IMR-90 (cell line): Measurements from ENCODE around the gene TTC23. TPM values are rescaled to one million over a fixed set of nuclear protein-coding genes. Genes with fewer than 3 reads are reported as not detected.

Experiments used
- ATAC-seq: fragments of 200-7000 bp; cut with Tn5 transposase; 2 replicates; pipeline ENCODE4 v1.9.1; 2020; ENCODE audit warnings: low read depth, mild to moderate bottlenecking, moderate library complexity
- BruUV-seq: library from RNA; stranded (reverse); fragments of 400-500 nt; replicated peaks from 2 replicates; lab custom pipeline; 2021; lab: Mats Ljungman, UMichigan
- CTCF ChIA-PET: fragments of 300-600 bp; formaldehyde crosslinking; extraction: SDS; loops from one replicate; lab custom pipeline; 2021; ENCODE audit warnings: antibody characterized with exemption; lab: Yijun Ruan, JAX
- POLR2A ChIA-PET: fragments of 300-600 bp; sonication (Branson Sonifier 250); formaldehyde crosslinking; loops from one replicate; lab custom pipeline; 2022; ENCODE audit warnings: antibody characterized with exemption; ENCODE audit not compliant: unreplicated experiment; lab: Charles Lee
- DNase-seq: peaks from one replicate; pipeline ENCODE4 v3.0.0; 2013
- H2AFZ ChIP-seq: replicated peaks from 2 replicates; pipeline ENCODE3; 2013; ENCODE audit warnings: low read length, mild to moderate bottlenecking; ENCODE audit not compliant: poor library complexity
- H2AK5ac ChIP-seq: 2 replicates; pipeline ENCODE4 v1.6.1; 2013; ENCODE audit warnings: low read depth, low read length, inconsistent platforms
- H2AK9ac ChIP-seq: replicated peaks from 2 replicates; pipeline ENCODE3; 2013; ENCODE audit warnings: mild to moderate bottlenecking, low read depth, low read length, moderate library complexity; ENCODE audit not compliant: poor library complexity
- H2BK120ac ChIP-seq: 2 replicates; pipeline ENCODE4 v1.6.1; 2013; ENCODE audit warnings: low read depth, low read length, inconsistent platforms
- H2BK15ac ChIP-seq: 3 replicates; pipeline ENCODE4 v1.6.1; 2013; ENCODE audit warnings: low read depth, low read length, inconsistent platforms
- H2BK20ac ChIP-seq: 2 replicates; pipeline ENCODE4 v1.6.1; 2013; ENCODE audit warnings: low read depth, mild to moderate bottlenecking, inconsistent platforms, low read length, moderate library complexity
- H2BK5ac ChIP-seq: 2 replicates; pipeline ENCODE4 v1.6.1; 2013; ENCODE audit warnings: mild to moderate bottlenecking, low read depth, low read length, inconsistent platforms; ENCODE audit not compliant: poor library complexity, severe bottlenecking
- H3K14ac ChIP-seq: replicated peaks from 2 replicates; pipeline ENCODE4 v1.6.1; 2013; ENCODE audit warnings: low read depth, low read length, inconsistent platforms
- H3K18ac ChIP-seq: 2 replicates; pipeline ENCODE4 v1.6.1; 2013; ENCODE audit warnings: low read depth, low read length, control low read depth
- H3K23ac ChIP-seq: 2 replicates; pipeline ENCODE4 v1.6.1; 2013; ENCODE audit warnings: low read depth, low read length, inconsistent platforms
- H3K27ac ChIP-seq: 2 replicates; pipeline ENCODE4 v1.5.1; 2013; ENCODE audit warnings: mild to moderate bottlenecking, control low read depth, low read length; ENCODE audit not compliant: insufficient read depth
- H3K27me3 ChIP-seq: 2 replicates; pipeline ENCODE4 v1.6.1; 2013; ENCODE audit warnings: low read length; ENCODE audit not compliant: control insufficient read depth, insufficient read depth
- H3K36me3 ChIP-seq: 2 replicates; pipeline ENCODE4 v1.6.1; 2013; ENCODE audit warnings: low read length, mixed read lengths; ENCODE audit not compliant: control insufficient read depth, insufficient read depth
- H3K4ac ChIP-seq: 2 replicates; pipeline ENCODE4 v1.6.1; 2013; ENCODE audit warnings: low read depth, low read length, inconsistent platforms
- H3K4me1 ChIP-seq: 2 replicates; pipeline ENCODE4 v1.6.1; 2013; ENCODE audit warnings: low read length, mixed read lengths; ENCODE audit not compliant: control insufficient read depth, insufficient read depth
- H3K4me2 ChIP-seq: 2 replicates; pipeline ENCODE4 v1.6.1; 2013; ENCODE audit warnings: low read depth, mild to moderate bottlenecking, control low read depth, low read length, moderate library complexity
- H3K4me3 ChIP-seq: 2 replicates; pipeline ENCODE4 v1.5.1; 2013; ENCODE audit warnings: low read depth, mild to moderate bottlenecking, control low read depth, low read length, moderate library complexity; ENCODE audit not compliant: insufficient read depth
- H3K56ac ChIP-seq: 2 replicates; pipeline ENCODE4 v1.6.1; 2013; ENCODE audit warnings: low read length, inconsistent platforms; ENCODE audit not compliant: insufficient read depth; ENCODE audit errors: extremely low read depth
- H3K79me1 ChIP-seq, 2 experiments: 2 replicates each; pipeline ENCODE4 v1.6.1; 2013; ENCODE audit warnings: low read length in 2 of 2, inconsistent platforms in 1 of 2, low read depth in 1 of 2
- H3K9ac ChIP-seq: 2 replicates; pipeline ENCODE4 v1.6.1; 2013; ENCODE audit warnings: low read depth, low read length, control low read depth
- H3K9me1 ChIP-seq: 2 replicates; pipeline ENCODE4 v1.6.1; 2013; ENCODE audit warnings: low read length, inconsistent platforms; ENCODE audit not compliant: insufficient read depth
- H3K9me3 ChIP-seq: 2 replicates; pipeline ENCODE4 v1.6.1; 2013; ENCODE audit warnings: low read length; ENCODE audit not compliant: control insufficient read depth, insufficient read depth
- H4K20me1 ChIP-seq: 2 replicates; pipeline ENCODE4 v1.6.1; 2013; ENCODE audit warnings: low read length, inconsistent platforms; ENCODE audit not compliant: insufficient read depth
- H4K5ac ChIP-seq: 2 replicates; pipeline ENCODE4 v1.6.1; 2013; ENCODE audit warnings: mild to moderate bottlenecking, low read depth, low read length, control low read depth
- H4K8ac ChIP-seq, 2 experiments: 2 replicates each; pipeline ENCODE4 v1.6.1; 2013; ENCODE audit warnings: low read depth in 2 of 2, low read length in 2 of 2, control low read depth in 1 of 2, inconsistent platforms in 1 of 2
- H4K91ac ChIP-seq: 2 replicates; pipeline ENCODE4 v1.6.1; 2013; ENCODE audit warnings: low read depth, low read length, inconsistent platforms; ENCODE audit not compliant: insufficient read depth
- BHLHE40 ChIP-seq: fragments of 150-350 bp; IDR thresholded peaks from 2 replicates; pipeline ENCODE4 v1.6.1; 2016; ENCODE audit warnings: mild to moderate bottlenecking, low read depth, low read length
- CEBPB ChIP-seq: IDR thresholded peaks from 2 replicates; pipeline ENCODE4 v1.6.1; 2012; ENCODE audit warnings: low read depth, low read length, improper control_type of control experiment
- CHD1 ChIP-seq: IDR thresholded peaks from 2 replicates; pipeline ENCODE4 v1.6.1; 2012; ENCODE audit warnings: low read depth, low read length, improper control_type of control experiment
- ELK1 ChIP-seq: fragments of 150-350 bp; IDR thresholded peaks from 2 replicates; pipeline ENCODE4 v1.6.1; 2016; ENCODE audit warnings: low read depth, mild to moderate bottlenecking, low read length, moderate library complexity, borderline replicate concordance
- FOS ChIP-seq: fragments of 150-350 bp; IDR thresholded peaks from 2 replicates; pipeline ENCODE4 v1.6.1; 2016; ENCODE audit warnings: low read depth, low read length
- MAFK ChIP-seq: IDR thresholded peaks from 2 replicates; pipeline ENCODE4 v1.6.1; 2012; ENCODE audit warnings: low read depth, low read length, improper control_type of control experiment
- MAZ ChIP-seq: IDR thresholded peaks from 2 replicates; pipeline ENCODE4 v1.6.1; 2012; ENCODE audit warnings: low read depth, mild to moderate bottlenecking, low read length, improper control_type of control experiment, moderate library complexity, borderline replicate concordance
- MXI1 ChIP-seq: IDR thresholded peaks from 2 replicates; pipeline ENCODE4 v1.6.1; 2012; ENCODE audit warnings: low read depth, mild to moderate bottlenecking, low read length, moderate library complexity, borderline replicate concordance
- NFE2L2 ChIP-seq: fragments of 150-350 bp; IDR thresholded peaks from 2 replicates; pipeline ENCODE4 v1.6.1; 2016; ENCODE audit warnings: low read depth, mild to moderate bottlenecking, low read length
- RAD21 ChIP-seq: IDR thresholded peaks from 2 replicates; pipeline ENCODE4 v1.6.1; 2012; ENCODE audit warnings: low read length, improper control_type of control experiment
- RCOR1 ChIP-seq: IDR thresholded peaks from 2 replicates; pipeline ENCODE4 v1.6.1; 2012; ENCODE audit warnings: mild to moderate bottlenecking, low read length, improper control_type of control experiment; ENCODE audit not compliant: insufficient replicate concordance
- RFX5 ChIP-seq: IDR thresholded peaks from 2 replicates; pipeline ENCODE4 v1.8.0; 2012; ENCODE audit warnings: low read depth, mild to moderate bottlenecking, low read length, moderate library complexity
- SMC3 ChIP-seq: fragments of 150-350 bp; IDR thresholded peaks from 2 replicates; pipeline ENCODE4 v1.6.1; 2016; ENCODE audit warnings: low read depth, mild to moderate bottlenecking, antibody characterized with exemption, low read length, moderate library complexity
- WGBS, 2 experiments: methylation state at CpG; one replicate each; pipeline versions ENCODE4 v1.1.5 to v1.1.7; 2013; ENCODE audit warnings: missing lambda C conversion rate in 2 of 2; ENCODE audit not compliant: insufficient read length in 1 of 2; ENCODE audit errors: extremely low coverage in 2 of 2; 5-methylcytosine and 5-hydroxymethylcytosine counted together
- dilution Hi-C: fragments of 300-500 bp; cut with HindIII; formaldehyde crosslinking; loops from one replicate; pipeline ENCODE4 v1.14.3; 2018; ENCODE audit warnings: low sequenced_read_pairs; ENCODE audit not compliant: unreplicated experiment
- in situ Hi-C: fragments of 300-500 bp; cut with MboI; formaldehyde crosslinking; loops from 3 replicates; pipeline ENCODE4 v1.14.3; 2019; ENCODE audit warnings: low sequenced_read_pairs, inconsistent platforms, mixed read lengths
- intact Hi-C: fragments of 100-400 bp; cut with micrococcal nuclease; formaldehyde crosslinking; loops from 2 replicates; pipeline ENCODE4 v1.10.0; 2022
- polyA plus RNA-seq, 3 experiments: library from polyadenylated mRNA; depleted of rRNA; stranded (reverse); fragments of >200 nt; gene quantifications; 2 replicates each; pipeline ENCODE4 v1.2.3, GENCODE V29; 2012; ENCODE audit warnings: low replicate concordance in 1 of 3
- total RNA-seq: library from RNA; depleted of rRNA; stranded (reverse); fragments of >200 nt; gene quantifications from 2 replicates; pipeline ENCODE4 v1.2.3, GENCODE V29; 2012
- TF ChIP-seq, protein P1 (sequence below): conservative IDR thresholded peaks from 2 replicates; pipeline ENCODE4 v1.5.1; 2012; ENCODE audit warnings: mild to moderate bottlenecking, low read depth, low read length, improper control_type of control experiment

Gene TTC23
- total and polyA plus RNA-seq, 2 of the 4 experiments (the other 2 are of a cell fraction), result 7.8 to 29.8 TPM

DNA sequence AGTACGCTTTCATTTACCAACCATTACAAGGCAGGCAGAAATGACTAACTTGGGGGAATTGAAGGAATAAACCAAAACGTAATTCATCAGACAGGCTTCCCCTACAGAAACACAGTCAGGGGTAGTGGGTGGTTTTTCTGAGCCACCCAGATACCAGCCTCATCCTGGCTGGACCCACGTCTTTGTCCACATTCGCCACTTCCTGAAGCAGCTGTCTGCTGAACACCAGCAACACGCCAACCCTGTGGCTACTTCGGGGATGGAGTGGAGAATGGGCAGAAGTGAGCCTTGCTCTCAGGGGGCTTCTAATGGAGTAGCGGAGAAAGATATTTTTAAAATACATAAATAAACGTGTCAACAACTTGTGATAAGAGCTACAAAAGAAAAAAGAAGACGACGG is 104.4 kb downstream of the TTC23 start:
- no peak overlapping the region for H3K14ac ChIP-seq
- H2BK120ac ChIP-seq, result no peak overlapping the region
- WGBS, 2 experiments, result no CpG with 5 or more reads among the region's 10 CpGs
- in situ Hi-C loops (no loop called here), dilution Hi-C loops (no loop called here), intact Hi-C loops (no loop called here)
- peaks cover 9% of the 10 kb centered on the region for H3K4me1 ChIP-seq
- ChIA-PET CTCF (no interaction called here), POLR2A (no interaction called here)
- no peak overlapping the region for H4K91ac ChIP-seq
- no TSS peak for BruUV-seq
- TF ChIP-seq ELK1 (no peak), SMC3 (no peak), CEBPB (no peak), RAD21 (no peak), NFE2L2 (no peak), RCOR1 (no peak), MAFK (no peak), FOS (no peak), RFX5 (no peak), CHD1 (no peak), BHLHE40 (no peak), MAZ (no peak), MXI1 (no peak)
- TF ChIP-seq, protein P1, sequence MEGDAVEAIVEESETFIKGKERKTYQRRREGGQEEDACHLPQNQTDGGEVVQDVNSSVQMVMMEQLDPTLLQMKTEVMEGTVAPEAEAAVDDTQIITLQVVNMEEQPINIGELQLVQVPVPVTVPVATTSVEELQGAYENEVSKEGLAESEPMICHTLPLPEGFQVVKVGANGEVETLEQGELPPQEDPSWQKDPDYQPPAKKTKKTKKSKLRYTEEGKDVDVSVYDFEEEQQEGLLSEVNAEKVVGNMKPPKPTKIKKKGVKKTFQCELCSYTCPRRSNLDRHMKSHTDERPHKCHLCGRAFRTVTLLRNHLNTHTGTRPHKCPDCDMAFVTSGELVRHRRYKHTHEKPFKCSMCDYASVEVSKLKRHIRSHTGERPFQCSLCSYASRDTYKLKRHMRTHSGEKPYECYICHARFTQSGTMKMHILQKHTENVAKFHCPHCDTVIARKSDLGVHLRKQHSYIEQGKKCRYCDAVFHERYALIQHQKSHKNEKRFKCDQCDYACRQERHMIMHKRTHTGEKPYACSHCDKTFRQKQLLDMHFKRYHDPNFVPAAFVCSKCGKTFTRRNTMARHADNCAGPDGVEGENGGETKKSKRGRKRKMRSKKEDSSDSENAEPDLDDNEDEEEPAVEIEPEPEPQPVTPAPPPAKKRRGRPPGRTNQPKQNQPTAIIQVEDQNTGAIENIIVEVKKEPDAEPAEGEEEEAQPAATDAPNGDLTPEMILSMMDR, result no peak
- no peak overlapping the region for H2AFZ ChIP-seq
- peaks cover 5% of the 10 kb centered on the region; the same call in 1 of the 2 replicates for H3K36me3 ChIP-seq
- H3K27me3 ChIP-seq, result no peaks in the 10 kb centered on the region
- H2AK9ac ChIP-seq, result no peak overlapping the region
- H2BK15ac ChIP-seq, result no peak overlapping the region
- no peaks in the 10 kb centered on the region; a peak in 1 of 4 replicates for H3K79me1 ChIP-seq
- no peak overlapping the region for H4K5ac ChIP-seq
- DNase-seq, result no peak
- no peak for ATAC-seq
- H3K4me2 ChIP-seq, result no peak overlapping the region
- H3K18ac ChIP-seq, result no peak overlapping the region
- H3K9me3 ChIP-seq, result no peaks in the 10 kb centered on the region
- no peak overlapping the region for H3K56ac ChIP-seq
- no peak overlapping the region for H3K23ac ChIP-seq
- H3K4me3 ChIP-seq, result no peak overlapping the region
- no peak overlapping the region for H2AK5ac ChIP-seq
- H4K8ac ChIP-seq, result no peak overlapping the region
- H2BK5ac ChIP-seq, result no peak overlapping the region
- 0 out of 2 replicates have a peak, but pooled peaks cover 12% of the 10 kb centered on the region for H3K9me1 ChIP-seq
- no peak overlapping the region for H3K27ac ChIP-seq
- H3K9ac ChIP-seq, result no peak overlapping the region
- no peak overlapping the region for H3K4ac ChIP-seq
- H2BK20ac ChIP-seq, result no peak overlapping the region
- no peaks in the 10 kb centered on the region for H4K20me1 ChIP-seq
